ENCODE data around the gene CDC42EP4. TPM values are rescaled to one million over a fixed set of nuclear protein-coding genes. Genes with fewer than 3 reads are reported as not detected.

Gene CDC42EP4
- total RNA-seq (ENCODE audit: low replicate concordance) = 35.5 and 41.8 TPM in 2 replicates

DNA sequence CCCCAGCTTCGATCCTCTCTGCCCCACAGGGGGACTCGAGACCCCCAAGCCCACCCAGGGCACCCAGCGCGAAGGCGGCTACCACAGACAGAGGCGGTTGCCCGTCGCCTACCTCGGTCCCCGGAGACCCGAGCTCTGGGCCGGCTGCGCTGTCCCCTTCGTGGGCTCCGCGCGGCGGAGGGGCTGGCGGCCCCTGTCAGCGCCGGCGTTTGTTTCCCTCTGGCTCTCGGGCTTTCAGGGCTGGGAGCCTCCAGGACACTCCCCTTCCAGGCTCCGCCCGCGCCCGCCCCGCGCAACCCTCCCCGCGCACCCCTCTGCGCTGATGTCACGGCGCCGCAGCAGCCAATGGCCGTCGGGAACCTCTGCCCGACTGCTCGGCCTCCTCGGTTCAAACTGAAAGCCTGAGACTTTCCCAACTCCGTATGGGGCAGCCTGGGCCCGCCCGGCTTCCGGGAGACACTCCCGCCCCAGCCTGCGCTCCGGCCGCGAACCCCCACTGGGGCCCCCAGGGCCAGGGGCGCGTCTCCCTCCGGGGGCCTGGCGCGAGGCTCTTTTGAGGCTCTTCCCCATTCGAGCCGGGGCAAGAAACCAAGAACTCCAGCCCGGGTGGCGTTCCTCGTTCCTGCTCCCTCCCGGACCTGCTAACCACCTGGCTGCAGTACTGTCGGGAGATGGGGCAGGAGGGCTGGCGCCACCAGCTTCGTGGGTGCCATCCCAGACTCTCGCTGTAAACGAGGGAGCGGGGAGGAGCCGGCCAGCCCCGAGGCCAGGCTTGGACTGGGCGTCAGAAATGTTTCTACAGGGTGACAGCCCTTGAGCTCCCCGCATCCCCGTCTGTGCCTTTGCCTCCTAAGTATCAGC, at the start of gene CDC42EP4:
TSS of gene CDC42EP4 (minus strand) at position 221 of the 861 bp plus-strand sequence. CDS start 25,501 bp downstream, outside the sequence.
- no peak for TF ChIP-seq CTCF (IDR thresholded peaks at IDR 0.05; ENCODE audit: insufficient read depth, low read length)
- peak within 1 kb of the TSS; percentile 92 for H3K4me3 ChIP-seq (ENCODE audit: low read depth, low read length)
- DNase-seq (ENCODE audit: low read depth) = peak; percentile 88

GRCh38 chr17:73360961-73361761, 49.4 kb upstream of the CDC42EP4 start:
- no peak for TF ChIP-seq CTCF (IDR thresholded peaks at IDR 0.05; ENCODE audit: insufficient read depth, low read length)
- DNase-seq (ENCODE audit: low read depth) = no peak
- no peak overlapping the region for H3K4me3 ChIP-seq (ENCODE audit: low read depth, low read length)

DNA sequence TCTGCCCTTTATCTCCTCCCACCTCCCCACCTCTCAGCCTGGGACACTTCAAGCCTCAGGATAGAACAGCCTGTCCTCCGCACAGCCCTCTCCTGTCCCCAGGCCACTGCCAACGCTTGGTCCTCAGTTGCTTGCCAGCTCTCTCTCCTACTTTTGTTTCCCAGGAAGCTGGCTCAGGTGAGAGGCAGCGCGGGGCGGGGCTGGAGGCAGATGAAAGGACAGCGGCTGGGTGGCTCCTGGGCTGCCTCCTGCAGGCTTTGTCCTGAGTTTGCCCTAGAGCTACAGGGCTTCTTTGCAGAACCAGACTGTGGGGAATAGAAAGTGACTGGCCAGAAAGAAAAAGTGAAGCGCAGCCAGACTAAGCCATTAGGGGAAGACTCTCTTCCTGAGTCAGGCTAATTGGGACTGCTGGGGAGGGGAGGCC, 48.2 kb upstream of the CDC42EP4 start:
- DNase-seq (ENCODE audit: low read depth) = no peak
- H3K4me3 ChIP-seq (ENCODE audit: low read depth, low read length) = no peak overlapping the region
- no peak for TF ChIP-seq CTCF (IDR thresholded peaks at IDR 0.05; ENCODE audit: insufficient read depth, low read length)

DNA sequence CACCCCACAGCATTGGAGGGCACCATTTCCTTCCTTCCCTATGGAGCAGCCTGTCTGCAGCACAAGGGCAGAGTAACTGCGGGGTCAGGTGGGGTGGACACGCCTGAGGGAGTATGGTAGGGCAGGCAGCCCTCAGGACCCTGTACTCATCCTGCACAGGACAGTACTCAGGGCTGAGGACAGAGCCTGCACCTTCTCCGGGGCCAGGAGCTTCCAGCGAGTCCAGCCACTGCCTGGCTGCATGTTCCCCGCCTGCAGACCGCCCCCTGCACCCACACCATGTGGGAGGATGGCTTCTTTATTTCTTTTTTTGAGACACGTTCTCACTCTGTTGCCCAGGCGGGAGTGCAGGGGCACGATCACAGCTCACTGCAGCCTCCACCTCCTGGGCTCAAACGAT, 47.6 kb upstream of the CDC42EP4 start:
- TF ChIP-seq CTCF (IDR thresholded peaks at IDR 0.05; ENCODE audit: insufficient read depth, low read length) = no peak
- no peak overlapping the region for H3K4me3 ChIP-seq (ENCODE audit: low read depth, low read length)
- DNase-seq (ENCODE audit: low read depth) = no peak

GRCh38 chr17:73358668-73359067, 46.9 kb upstream of the CDC42EP4 start:
- no peak for DNase-seq (ENCODE audit: low read depth)
- H3K4me3 ChIP-seq (ENCODE audit: low read depth, low read length) = no peak overlapping the region
- no peak for TF ChIP-seq CTCF (IDR thresholded peaks at IDR 0.05; ENCODE audit: insufficient read depth, low read length)

GRCh38 chr17:73357981-73358380, 46.2 kb upstream of the CDC42EP4 start:
- no peak overlapping the region for H3K4me3 ChIP-seq (ENCODE audit: low read depth, low read length)
- no peak for DNase-seq (ENCODE audit: low read depth)
- no peak for TF ChIP-seq CTCF (IDR thresholded peaks at IDR 0.05; ENCODE audit: insufficient read depth, low read length)

Data from fibroblast of the aortic adventitia (primary cell).